Liver (tissue), 3 donors: ENCODE results near the gene TMEM236.

Experiments used
- RAD21 ChIP-seq, 2 donors: IDR thresholded peaks; 2 replicates each; pipeline ENCODE4 v1.6.1; 2016; ENCODE audit warnings: antibody characterized with exemption in 2 of 2, mild to moderate bottlenecking in 2 of 2
- TAF1 ChIP-seq: conservative IDR thresholded peaks from 2 replicates; pipeline ENCODE4 v1.6.1; 2016; ENCODE audit warnings: antibody characterized with exemption, mild to moderate bottlenecking
- TF ChIP-seq, protein P1 (sequence below): fragments of 150-350 bp; IDR thresholded peaks from 2 replicates; pipeline ENCODE4 v1.5.1; 2017; ENCODE audit warnings: improper control_type of control experiment, low read depth, low read length; ENCODE audit not compliant: missing input control
- donor health status: healthy.
- donor health status: healthy.

DNA sequence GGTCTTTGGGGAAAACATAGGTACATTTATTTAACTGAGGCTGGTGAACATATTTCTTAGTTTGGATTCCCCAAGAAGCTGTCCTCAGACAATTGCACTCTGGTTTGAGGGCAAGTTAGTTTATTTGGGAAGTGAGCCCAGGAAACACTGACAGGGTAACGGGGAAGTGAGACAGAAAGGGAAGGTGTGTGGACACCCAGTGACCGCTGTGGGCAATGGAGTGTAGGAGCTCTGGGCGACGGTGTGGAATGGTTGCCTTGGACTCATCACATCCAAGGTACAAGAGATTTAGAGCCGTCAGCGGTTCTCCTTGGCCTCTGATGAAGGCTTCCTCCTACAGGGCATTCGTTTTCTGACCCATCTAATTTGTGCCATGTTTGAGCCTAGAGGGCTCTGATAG is 64.2 kb downstream of the TMEM236 start:
- TF ChIP-seq, protein P1, sequence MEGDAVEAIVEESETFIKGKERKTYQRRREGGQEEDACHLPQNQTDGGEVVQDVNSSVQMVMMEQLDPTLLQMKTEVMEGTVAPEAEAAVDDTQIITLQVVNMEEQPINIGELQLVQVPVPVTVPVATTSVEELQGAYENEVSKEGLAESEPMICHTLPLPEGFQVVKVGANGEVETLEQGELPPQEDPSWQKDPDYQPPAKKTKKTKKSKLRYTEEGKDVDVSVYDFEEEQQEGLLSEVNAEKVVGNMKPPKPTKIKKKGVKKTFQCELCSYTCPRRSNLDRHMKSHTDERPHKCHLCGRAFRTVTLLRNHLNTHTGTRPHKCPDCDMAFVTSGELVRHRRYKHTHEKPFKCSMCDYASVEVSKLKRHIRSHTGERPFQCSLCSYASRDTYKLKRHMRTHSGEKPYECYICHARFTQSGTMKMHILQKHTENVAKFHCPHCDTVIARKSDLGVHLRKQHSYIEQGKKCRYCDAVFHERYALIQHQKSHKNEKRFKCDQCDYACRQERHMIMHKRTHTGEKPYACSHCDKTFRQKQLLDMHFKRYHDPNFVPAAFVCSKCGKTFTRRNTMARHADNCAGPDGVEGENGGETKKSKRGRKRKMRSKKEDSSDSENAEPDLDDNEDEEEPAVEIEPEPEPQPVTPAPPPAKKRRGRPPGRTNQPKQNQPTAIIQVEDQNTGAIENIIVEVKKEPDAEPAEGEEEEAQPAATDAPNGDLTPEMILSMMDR: no peak
- TF ChIP-seq TAF1 (no peak), RAD21 (IDR thresholded peaks at IDR 0.05) (no peak)
